CD4-positive, alpha-beta T cell (primary cell): ENCODE measurements around the gene IL13. TPM values are rescaled to one million over a fixed set of nuclear protein-coding genes. Genes with fewer than 3 reads are reported as not detected.

Experiments
- ATAC-seq: fragments of 200-7000 bp; cut with Tn5 transposase; one replicate; pipeline ENCODE4 v1.10.0; 2022; ENCODE audit warnings: mild to moderate bottlenecking; ENCODE audit not compliant: poor library complexity
- CTCF ChIA-PET: fragments of 350-600 bp; sonication (Branson Sonifier 250); formaldehyde crosslinking; loops from one replicate; lab custom pipeline; 2021; ENCODE audit warnings: antibody characterized with exemption, inconsistent platforms; lab: Charles Lee
- POLR2A ChIA-PET: fragments of 350-600 bp; sonication (Branson Sonifier 250); formaldehyde crosslinking; loops from one replicate; lab custom pipeline; 2021; ENCODE audit warnings: antibody characterized with exemption, inconsistent platforms; lab: Charles Lee
- DNase-seq, 14 experiments: peaks; one replicate each; pipeline ENCODE4 v3.0.0-alpha.2; 2013 to 2020; ENCODE audit warnings: mixed read lengths in 2 of 14
- H3K27ac ChIP-seq, 2 donors: one replicate each; pipeline versions ENCODE4 v1.5.1 to v1.7.0; 2013; ENCODE audit warnings: low read length in 2 of 2, low read depth in 1 of 2, mild to moderate bottlenecking in 1 of 2
- H3K27me3 ChIP-seq, 2 experiments: 1 replicate in 1 of 2; 2 replicates in 1 of 2; pipeline versions ENCODE4 v1.6.1 to v1.7.0; 2013; ENCODE audit warnings: low read length in 2 of 2, control low read depth in 1 of 2, mild to moderate bottlenecking in 1 of 2, moderate library complexity in 1 of 2; ENCODE audit not compliant: insufficient read depth in 2 of 2, control insufficient read depth in 1 of 2
- H3K36me3 ChIP-seq: one replicate; pipeline ENCODE4 v1.6.1; 2013; ENCODE audit warnings: low read length, control low read depth; ENCODE audit not compliant: insufficient read depth
- H3K4me1 ChIP-seq: one replicate; pipeline ENCODE4 v1.6.1; 2013; ENCODE audit warnings: low read length, control low read depth; ENCODE audit not compliant: insufficient read depth
- H3K4me3 ChIP-seq: one replicate; pipeline ENCODE4 v1.5.1; 2013; ENCODE audit warnings: mild to moderate bottlenecking, low read length, moderate library complexity
- H3K9me3 ChIP-seq, 2 experiments: 1 replicate in 1 of 2; 2 replicates in 1 of 2; pipeline versions ENCODE4 v1.6.1 to v1.7.0; 2013; ENCODE audit warnings: low read length in 2 of 2, mild to moderate bottlenecking in 2 of 2, control low read depth in 1 of 2, moderate library complexity in 1 of 2; ENCODE audit not compliant: control insufficient read depth in 1 of 2, insufficient read depth in 1 of 2
- H3K27ac Mint-ChIP-seq: one replicate; pipeline ENCODE4 v1.8.0; 2020; ENCODE audit warnings: mixed read lengths
- H3K27me3 Mint-ChIP-seq: one replicate; pipeline ENCODE4 v1.8.0; 2021; ENCODE audit warnings: mixed read lengths
- H3K36me3 Mint-ChIP-seq: one replicate; pipeline ENCODE4 v1.8.0; 2021; ENCODE audit warnings: low read depth, mixed read lengths
- H3K4me1 Mint-ChIP-seq: one replicate; pipeline ENCODE4 v1.8.0; 2021; ENCODE audit warnings: low read depth, mixed read lengths
- H3K4me3 Mint-ChIP-seq: one replicate; pipeline ENCODE4 v1.8.0; 2020; ENCODE audit warnings: mild to moderate bottlenecking, mixed read lengths
- H3K9me3 Mint-ChIP-seq: one replicate; pipeline ENCODE4 v1.8.0; 2020; ENCODE audit warnings: mixed read lengths
- CTCF ChIP-seq: fragments of 200-600 bp; IDR thresholded peaks from one replicate; pipeline ENCODE4 v1.8.0; 2022; ENCODE audit warnings: antibody characterized with exemption, mild to moderate bottlenecking
- intact Hi-C, 2 experiments: fragments of 100-400 bp; cut with DNase I in 1 of 2; cut with micrococcal nuclease in 1 of 2; formaldehyde crosslinking; loops; one replicate each; pipeline versions ENCODE4 v1.15.1 to v1.9.0; 2023 to 2025; cut with DNase I, micrococcal nuclease
- total RNA-seq, 174 experiments: library from RNA in 2 of 174; stranded (reverse) in 2 of 174; gene quantifications; one replicate each; pipeline ENCODE4 v1.2.3 and lab custom pipeline; 2021 to 2026

The IL13 gene
- total RNA-seq, 2 experiments from 2014 or later = 0.17 TPM; not detected in 1

DNA sequence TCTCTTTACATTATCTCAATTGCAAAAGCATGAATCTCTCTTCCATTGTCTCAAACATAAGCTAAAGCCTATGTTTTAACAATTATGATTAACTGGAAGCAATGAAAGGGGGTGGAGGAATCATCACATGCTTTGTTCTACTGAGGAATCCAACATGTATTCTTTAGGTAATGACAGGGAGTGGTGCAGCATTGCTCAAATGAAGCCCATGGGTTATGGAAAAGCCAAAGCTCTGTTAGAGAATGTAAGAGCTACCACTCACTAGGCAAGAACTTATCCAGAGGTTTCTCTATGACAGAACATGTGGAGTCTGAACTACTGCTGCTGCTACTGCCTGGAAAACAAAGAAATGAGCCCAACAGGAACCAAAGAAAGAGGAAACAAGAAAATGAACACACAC is 50.7 kb downstream of the IL13 start:
- no peak for TF ChIP-seq CTCF
- no peaks in the 10 kb centered on the region for H3K27me3 ChIP-seq
- ATAC-seq (no peak), DNase-seq (no peak)
- no peak overlapping the region for H3K27ac Mint-ChIP-seq
- H3K36me3 ChIP-seq = no peaks in the 10 kb centered on the region
- H3K4me1 Mint-ChIP-seq = no peaks in the 10 kb centered on the region
- no peaks in the 10 kb centered on the region for H3K9me3 Mint-ChIP-seq
- H3K27me3 Mint-ChIP-seq = no peaks in the 10 kb centered on the region
- peaks cover 31% of the 10 kb centered on the region for H3K36me3 Mint-ChIP-seq
- no peak overlapping the region for H3K4me3 Mint-ChIP-seq
- H3K27ac ChIP-seq = no peak overlapping the region
- H3K9me3 ChIP-seq = no peaks in the 10 kb centered on the region
- no peaks in the 10 kb centered on the region for H3K4me1 ChIP-seq
- POLR2A ChIA-PET = no interaction called here
- intact Hi-C loops = no loop called here
- CTCF ChIA-PET = interaction anchor here (0.7 kb wide), 1 partner anchor 683 kb away, joined by 3 read pairs; no protein-coding TSS in a partner anchor
- no peak overlapping the region for H3K4me3 ChIP-seq

Other genes with a start within 250 kb of the IL13 start
- 1,000 to 10,000 TPM; 1,212 to 1,234 TPM for gene IRF1, start 167.4 kb upstream of the IL13 start, total RNA-seq
- gene IL5, start 114.7 kb upstream of the IL13 start, total RNA-seq = not detected
- gene RAD50, start 101.2 kb upstream of the IL13 start, total RNA-seq = 10 to 100 TPM; 12.7 to 13.4 TPM
- not detected for gene IL4, start 15.8 kb downstream of the IL13 start, total RNA-seq
- gene KIF3A, start 79.4 kb downstream of the IL13 start, total RNA-seq = 10 to 100 TPM; 10.2 to 12.4 TPM
- 1 to 10 TPM; 7.2 to 8.8 TPM for gene CCNI2, start 89.3 kb downstream of the IL13 start, total RNA-seq
- 1 to 10 TPM; 4.4 to 5.3 TPM for gene SEPTIN8, start 119.1 kb downstream of the IL13 start, total RNA-seq
- gene SOWAHA, start 155.1 kb downstream of the IL13 start, total RNA-seq = not detected
- gene SHROOM1, start 172.5 kb downstream of the IL13 start, total RNA-seq = under 1 TPM in 1 of 2 experiments, not detected in 1; 0.59 TPM
- gene GDF9, start 208.3 kb downstream of the IL13 start, total RNA-seq = 1 to 10 TPM in 1 of 2 experiments, under 1 TPM in 1; 0.91 to 1.6 TPM
- gene UQCRQ, start 208.5 kb downstream of the IL13 start, total RNA-seq = 100 to 1,000 TPM; 119 to 132 TPM
- gene LEAP2, start 215.5 kb downstream of the IL13 start, total RNA-seq = under 1 TPM; 0.30 to 0.31 TPM